ENCODE measurements around the gene ZNF408. TPM values are rescaled to one million over a fixed set of nuclear protein-coding genes. Genes with fewer than 3 reads are reported as not detected.

Gene ZNF408
- polyA plus RNA-seq, 1 donor from 2014 or later: 9.1 TPM

GRCh38 chr11:46675288-46675851, 25.5 kb upstream of the ZNF408 start:
- Histone ChIP-seq H3K9me3 (ENCODE audit: low read length) (no peaks in the 10 kb centered on the region), H3K27ac (ENCODE audit: low read length) (no peak overlapping the region), H3K4me2 (ENCODE audit: low read length) (no peak overlapping the region), H4K20me1 (ENCODE audit: insufficient read depth) (no peaks in the 10 kb centered on the region), H3K27me3 (ENCODE audit: insufficient read depth, low read depth, low read length) (no peaks in the 10 kb centered on the region), H3K9ac (ENCODE audit: low read length) (no peak overlapping the region), H3K4me3 (ENCODE audit: low read length) (no peak overlapping the region), H3K36me3 (ENCODE audit: insufficient read depth, low read length) (no peaks in the 10 kb centered on the region), H3K79me2 (replicated peaks; ENCODE audit: insufficient read depth, low read length) (no peaks in the 10 kb centered on the region), H3K9me2 (ENCODE audit: insufficient read depth, low read length) (no peaks in the 10 kb centered on the region), H2AFZ (ENCODE audit: low read depth, low read length) (no peak overlapping the region), H3F3A (ENCODE audit: insufficient read depth, low read length, poor library complexity, severe bottlenecking) (no peaks in the 10 kb centered on the region)
- TF ChIP-seq POLR2AphosphoS5 (IDR thresholded peaks at IDR 0.05): no peak

- H4K20me1 ChIP-seq (ENCODE audit: insufficient read depth): no peaks in the 10 kb centered on the region
- no peaks in the 10 kb centered on the region for H3F3A ChIP-seq (ENCODE audit: insufficient read depth, low read length, poor library complexity, severe bottlenecking)
- no peaks in the 10 kb centered on the region for H3K79me2 ChIP-seq (replicated peaks; ENCODE audit: insufficient read depth, low read length)
- no peak overlapping the region for H3K4me2 ChIP-seq (ENCODE audit: low read length)
- H3K27ac ChIP-seq (ENCODE audit: low read length): no peak overlapping the region
- H3K9me2 ChIP-seq (ENCODE audit: insufficient read depth, low read length): no peaks in the 10 kb centered on the region
- no peak overlapping the region for H3K9ac ChIP-seq (ENCODE audit: low read length)
- no peaks in the 10 kb centered on the region for H3K27me3 ChIP-seq (ENCODE audit: insufficient read depth, low read depth, low read length)
- H3K36me3 ChIP-seq (ENCODE audit: insufficient read depth, low read length): no peaks in the 10 kb centered on the region
- H2AFZ ChIP-seq (ENCODE audit: low read depth, low read length): no peak overlapping the region
- H3K4me3 ChIP-seq (ENCODE audit: low read length): no peak overlapping the region
- TF ChIP-seq RAD21 (conservative IDR thresholded peaks at IDR 0.05) (no peak), EZH2 (IDR thresholded peaks at IDR 0.05; ENCODE audit: borderline replicate concordance, insufficient read depth, low read length, poor library complexity, severe bottlenecking) (no peak), MXI1 (conservative IDR thresholded peaks at IDR 0.05; ENCODE audit: poor library complexity, severe bottlenecking) (no peak), TAF1 (IDR thresholded peaks at IDR 0.05; ENCODE audit: low read depth) (no peak), SMC3 (conservative IDR thresholded peaks at IDR 0.05; ENCODE audit: poor library complexity) (no peak), REST (IDR thresholded peaks at IDR 0.05; ENCODE audit: borderline replicate concordance) (no peak), POLR2AphosphoS5 (IDR thresholded peaks at IDR 0.05) (no peak), CTCF (IDR thresholded peaks at IDR 0.05; ENCODE audit: poor library complexity, severe bottlenecking) (no peak), EP300 (conservative IDR thresholded peaks at IDR 0.05; ENCODE audit: poor library complexity, severe bottlenecking) (no peak)
- no peaks in the 10 kb centered on the region for H3K9me3 ChIP-seq (ENCODE audit: low read length)
These were observed 24.9 kb upstream of the ZNF408 start for GRCh38 chr11:46675949-46676348.
